Fibroblast of villous mesenchyme (primary cell): ENCODE results near the gene MAPK11. TPM values are rescaled to one million over a fixed set of nuclear protein-coding genes. Genes with fewer than 3 reads are reported as not detected.

Source experiments
- DNase-seq: peaks from one replicate; pipeline ENCODE4 v3.0.0-alpha.2; 2010; ENCODE audit warnings: low read depth
- H3K4me3 ChIP-seq: 2 replicates; pipeline ENCODE4 v1.5.1; 2011; ENCODE audit warnings: low read depth, mild to moderate bottlenecking, low read length
- CTCF ChIP-seq: IDR thresholded peaks from 2 replicates; pipeline ENCODE4 v1.5.1; 2012; ENCODE audit warnings: low read depth, mild to moderate bottlenecking, low read length; ENCODE audit not compliant: insufficient read depth
- total RNA-seq: library from RNA; depleted of rRNA; stranded (reverse); fragments of >200 nt; gene quantifications from 2 replicates; pipeline ENCODE4 v1.2.3, GENCODE V29; 2012

MAPK11 gene
- total RNA-seq, 1 donor: 6.5 TPM

- no peak for DNase-seq
- TF ChIP-seq CTCF: no peak
- H3K4me3 ChIP-seq: no peak overlapping the region
Observed at GRCh38 chr22:50316114-50317065, 46.2 kb upstream of the MAPK11 start.

- no peak overlapping the region for H3K4me3 ChIP-seq
- DNase-seq: no peak
- no peak for TF ChIP-seq CTCF
Observed at GRCh38 chr22:50315289-50316113, 45.3 kb upstream of the MAPK11 start.

- H3K4me3 ChIP-seq: no peak overlapping the region
- no peak for DNase-seq
- TF ChIP-seq CTCF: no peak
Observed at GRCh38 chr22:50314455-50315288, 44.5 kb upstream of the MAPK11 start.

GRCh38 chr22:50314081-50314454 lies 43.9 kb upstream of the MAPK11 start:
- DNase-seq: no peak
- H3K4me3 ChIP-seq: no peak overlapping the region
- no peak for TF ChIP-seq CTCF

- H3K4me3 ChIP-seq: no peak overlapping the region
- no peak for TF ChIP-seq CTCF
- DNase-seq: no peak
Observed at GRCh38 chr22:50313600-50313999, 43.4 kb upstream of the MAPK11 start.

GRCh38 chr22:50313021-50313420 lies 42.8 kb upstream of the MAPK11 start:
- no peak overlapping the region for H3K4me3 ChIP-seq
- DNase-seq: no peak
- TF ChIP-seq CTCF: no peak
